ENCODE results near the gene PRKN.

- no peak for TF ChIP-seq POLR2A (IDR thresholded peaks at IDR 0.05)
- TF ChIP-seq CTCF (IDR thresholded peaks at IDR 0.05), result no peak
- no peak for TF ChIP-seq EP300 (IDR thresholded peaks at IDR 0.05)
Measured at GRCh38 chr6:161644521-161644920, 1083.0 kb downstream of the PRKN start.

Data from tibial nerve (tissue), 4 donors.